GM19397 (cell line): ENCODE data around the gene CAB39L.

ENCODE experiments used
- ATAC-seq: cut with Tn5 transposase; IDR thresholded peaks from one replicate; pipeline ENCODE4 v1.9.1; 2021; ENCODE audit warnings: mild to moderate bottlenecking, moderate library complexity; ENCODE audit not compliant: unreplicated experiment

Gene CAB39L

DNA sequence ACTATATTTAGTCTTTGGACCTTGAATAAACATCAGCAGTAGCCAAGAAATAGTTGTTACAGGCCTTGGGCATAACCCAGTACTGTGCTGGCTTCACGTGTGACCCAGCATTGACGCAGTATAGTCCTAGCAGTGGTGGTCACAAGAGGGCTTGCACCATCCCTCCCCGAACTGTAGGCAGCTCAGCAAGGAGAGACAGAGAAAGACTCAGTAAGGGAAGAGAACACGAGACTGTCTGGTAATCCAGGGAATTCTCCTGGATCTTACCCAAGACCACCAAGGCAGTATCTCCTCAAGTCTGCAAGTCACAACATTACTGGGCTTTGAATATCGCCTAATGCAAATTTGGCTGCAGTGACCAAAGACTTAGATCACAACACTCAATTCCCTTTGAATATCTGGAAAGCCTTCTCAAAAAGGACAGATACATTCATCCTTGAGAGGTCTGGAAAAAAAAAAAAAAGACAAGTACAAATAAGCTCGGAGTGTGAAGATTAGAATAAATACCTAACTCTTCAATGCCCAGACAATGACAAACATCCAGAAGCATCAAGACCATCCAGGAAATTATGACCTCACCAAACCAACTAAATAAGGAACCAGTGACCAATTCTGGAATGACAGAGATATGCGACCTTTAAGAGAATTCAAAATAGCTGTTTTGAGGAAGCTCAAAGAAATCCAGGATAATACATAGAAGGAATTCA, 39.7 kb downstream of the CAB39L start:
- ATAC-seq, result no peak

DNA sequence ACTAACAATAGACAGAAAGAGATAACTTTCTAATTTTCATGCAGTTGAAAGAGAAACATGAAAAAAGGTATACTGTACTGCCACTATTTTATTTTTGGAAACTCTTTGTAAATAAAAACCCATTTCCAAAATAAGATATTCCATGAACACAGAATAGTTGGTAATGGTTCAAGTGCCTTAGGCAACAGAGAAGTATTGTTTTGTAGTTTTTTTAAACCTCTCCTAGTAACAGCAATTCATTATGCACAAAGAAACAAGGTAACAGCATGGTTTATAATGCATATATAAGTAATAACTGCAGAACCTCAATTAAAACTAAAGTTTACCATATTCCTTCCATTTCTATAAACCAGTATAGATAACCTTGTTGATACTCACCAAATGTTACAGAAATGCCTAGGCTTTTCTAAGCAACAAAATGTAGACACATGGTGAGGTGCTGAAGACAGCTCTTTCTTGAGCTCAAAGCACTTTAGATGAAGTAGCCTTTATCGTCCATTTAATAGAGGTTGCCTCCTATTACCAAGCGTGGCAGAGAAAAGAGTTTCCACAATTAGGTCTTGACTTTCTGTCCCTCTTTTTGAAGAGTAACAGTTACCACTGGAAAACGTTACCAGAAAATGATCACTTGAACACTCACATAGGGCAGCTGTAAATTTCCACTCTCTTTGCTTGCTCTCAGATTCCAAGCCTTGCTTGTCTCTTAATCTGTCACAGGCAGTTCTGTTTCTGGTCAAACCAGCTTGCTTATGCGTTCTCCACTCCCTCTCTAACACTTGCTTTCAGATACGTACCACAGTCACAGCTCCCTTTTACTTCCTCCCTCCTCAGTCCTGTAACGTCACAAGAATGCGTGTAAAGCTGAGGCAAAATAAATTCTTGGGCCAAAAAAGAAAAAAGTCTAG, 42.9 kb downstream of the CAB39L start:
- ATAC-seq, result no peak

DNA sequence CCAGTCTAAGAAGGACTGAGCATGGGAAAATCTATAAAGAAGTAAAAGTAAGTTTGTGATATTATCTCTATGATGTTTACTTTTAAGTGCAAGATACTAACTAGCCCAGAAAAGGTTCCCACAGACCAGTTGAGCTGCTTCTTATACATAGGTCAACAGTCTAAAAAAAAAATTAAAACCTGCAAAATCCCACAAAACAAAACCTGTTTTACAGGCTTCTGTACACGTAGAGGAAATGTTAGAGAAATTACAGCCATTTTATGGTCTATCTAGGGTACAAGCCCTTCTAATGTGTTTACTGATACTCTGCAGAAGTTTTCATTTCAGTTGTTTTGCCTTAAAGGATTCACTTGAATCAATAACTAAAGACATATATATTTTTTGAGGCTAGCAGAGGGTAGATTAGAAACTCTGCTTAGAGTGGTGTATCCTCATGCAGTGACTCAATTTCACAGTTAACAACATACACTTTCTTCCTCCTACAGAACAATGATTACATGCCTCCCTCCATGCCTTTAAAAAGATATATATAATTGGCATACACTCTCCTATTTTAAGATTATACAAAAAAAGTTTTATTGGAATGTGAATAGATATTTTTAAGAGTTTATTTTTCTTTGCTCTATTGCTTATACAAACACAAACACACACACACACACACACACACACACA, 43.9 kb downstream of the CAB39L start:
- no peak for ATAC-seq

DNA sequence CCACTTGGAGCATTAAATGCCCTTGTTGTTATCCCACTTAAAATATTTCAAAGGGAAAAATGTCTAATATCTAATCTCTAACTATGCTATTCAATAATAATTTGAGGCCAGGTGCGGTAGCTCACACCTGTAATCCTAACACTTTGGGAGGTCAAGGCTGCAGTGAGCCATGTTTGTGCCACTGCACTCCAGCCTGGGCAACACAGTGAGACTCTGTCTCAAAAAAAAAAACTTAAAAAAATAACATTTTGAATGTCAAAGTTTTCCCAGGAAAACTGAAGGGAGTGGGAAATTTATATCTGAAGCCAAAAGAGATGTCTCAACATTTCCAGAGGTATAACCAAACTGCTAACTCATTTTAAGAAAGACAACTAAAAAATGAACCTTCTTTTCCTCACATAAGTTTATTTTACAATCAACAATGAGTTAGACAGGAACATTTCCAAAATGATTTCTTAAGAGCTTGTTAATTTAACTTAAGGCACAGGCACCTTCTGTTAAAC, 47.9 kb downstream of the CAB39L start:
- no peak for ATAC-seq

DNA sequence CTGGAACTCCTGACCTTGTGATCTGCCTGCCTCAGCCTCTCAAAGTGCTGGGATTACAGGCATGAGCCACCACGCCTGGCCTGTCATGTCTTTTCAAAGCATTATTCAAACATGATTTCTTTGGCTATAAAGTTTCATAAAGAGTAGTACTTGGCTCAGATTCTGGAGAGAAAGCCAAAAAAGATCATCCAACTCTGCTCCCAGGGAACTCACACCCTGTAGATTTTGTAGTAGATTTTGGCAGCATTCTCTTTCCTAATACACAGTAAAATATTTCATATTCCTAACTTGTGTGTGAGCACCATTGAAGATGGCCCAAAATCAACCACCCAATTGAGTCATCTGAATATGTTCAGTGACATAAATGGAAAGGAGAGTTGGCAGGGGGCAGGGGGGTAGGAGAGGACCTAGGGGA, 48.4 kb downstream of the CAB39L start:
- no peak for ATAC-seq

DNA sequence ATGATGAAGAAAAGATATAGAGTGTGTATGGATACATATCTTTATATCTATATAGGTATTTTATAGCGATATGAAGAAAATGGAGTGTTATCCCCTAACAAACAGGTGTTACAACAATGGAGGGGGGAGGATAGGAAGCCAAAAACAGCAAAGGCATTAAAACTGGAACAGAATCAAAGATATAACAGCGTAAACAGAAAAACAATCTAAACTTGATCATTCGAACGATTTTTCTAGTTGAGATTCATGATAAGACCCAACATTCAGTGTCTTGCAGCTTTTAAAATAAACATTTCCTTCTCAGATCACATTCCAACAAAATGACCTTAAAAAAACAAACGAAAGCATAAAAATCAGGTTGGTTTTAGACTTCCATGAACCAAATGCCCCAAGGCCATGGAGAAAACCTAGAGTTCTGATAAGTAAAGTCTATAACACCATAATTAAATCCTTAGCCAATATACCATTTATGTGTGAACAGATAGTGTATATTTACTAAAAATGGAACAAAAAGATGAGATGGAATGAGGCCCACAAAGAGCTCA, 55.7 kb downstream of the CAB39L start:
- ATAC-seq, result no peak

DNA sequence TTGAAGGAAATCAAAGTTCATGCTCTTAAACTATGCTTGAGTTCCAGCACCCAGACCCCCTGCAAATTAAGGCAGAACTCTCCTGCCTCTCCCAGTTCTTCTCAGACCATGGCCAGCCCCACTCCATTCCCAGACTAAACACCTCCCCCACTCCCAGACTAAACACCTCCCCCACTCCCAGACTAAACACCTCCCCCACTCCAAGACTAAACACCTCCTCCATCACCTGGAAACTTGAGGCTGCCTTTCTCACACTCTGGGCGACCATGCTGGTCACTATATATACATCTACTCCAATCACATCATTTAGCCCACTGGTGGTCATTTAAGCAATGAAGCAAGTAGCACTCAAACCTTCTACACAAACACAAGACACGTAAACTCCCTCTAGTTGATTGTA, 57.2 kb downstream of the CAB39L start:
- ATAC-seq, result no peak

DNA sequence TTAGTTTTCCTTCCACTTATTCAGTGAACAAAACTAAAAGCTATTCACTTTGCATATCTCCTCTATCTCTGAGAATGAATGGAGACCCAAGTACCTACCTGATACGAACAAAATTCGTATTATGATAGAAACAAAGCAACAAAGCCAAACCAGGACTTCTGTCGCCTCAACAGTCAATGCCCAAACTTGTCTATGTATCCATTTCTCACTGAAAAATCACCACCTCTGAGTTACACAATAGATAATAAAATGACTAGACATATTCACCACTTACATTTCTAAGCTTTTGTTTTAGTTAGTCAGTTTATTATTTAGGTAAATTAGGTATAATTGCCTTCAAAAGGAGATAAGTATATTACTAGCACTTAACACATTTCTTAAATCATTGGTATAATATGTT, 67.7 kb downstream of the CAB39L start:
- ATAC-seq, result no peak

DNA sequence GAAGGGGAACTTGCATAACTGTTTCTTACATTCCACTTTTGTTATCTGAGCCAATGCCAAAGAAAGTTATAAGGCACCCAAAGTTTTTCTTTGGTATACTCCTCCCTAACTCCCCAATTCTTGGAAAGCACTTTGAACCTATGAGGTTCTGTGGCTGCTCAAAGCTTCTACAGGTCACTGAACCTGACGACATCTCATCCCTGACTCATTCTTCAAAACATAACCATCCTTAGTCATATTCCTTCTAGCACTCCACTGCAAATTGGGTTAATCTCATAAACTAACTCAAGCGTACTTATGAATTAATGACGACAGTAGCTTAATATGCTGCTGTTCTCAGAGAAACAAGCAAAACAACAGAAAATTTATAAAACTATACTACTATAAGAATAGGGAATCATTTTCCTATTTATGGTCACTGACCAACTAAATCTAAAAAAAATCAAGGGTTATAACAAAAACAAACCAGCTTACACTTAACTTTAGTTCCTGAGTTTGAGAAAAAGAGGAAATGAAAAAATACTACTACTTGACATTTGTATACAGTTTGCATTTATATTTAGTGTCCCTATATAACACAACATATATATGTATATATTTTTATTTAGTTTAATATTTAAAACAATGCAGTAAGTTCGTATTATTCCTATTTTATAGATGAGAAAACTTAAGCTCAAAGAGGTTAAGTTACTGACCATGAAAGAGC, 69.1 kb downstream of the CAB39L start:
- ATAC-seq, result no peak

DNA sequence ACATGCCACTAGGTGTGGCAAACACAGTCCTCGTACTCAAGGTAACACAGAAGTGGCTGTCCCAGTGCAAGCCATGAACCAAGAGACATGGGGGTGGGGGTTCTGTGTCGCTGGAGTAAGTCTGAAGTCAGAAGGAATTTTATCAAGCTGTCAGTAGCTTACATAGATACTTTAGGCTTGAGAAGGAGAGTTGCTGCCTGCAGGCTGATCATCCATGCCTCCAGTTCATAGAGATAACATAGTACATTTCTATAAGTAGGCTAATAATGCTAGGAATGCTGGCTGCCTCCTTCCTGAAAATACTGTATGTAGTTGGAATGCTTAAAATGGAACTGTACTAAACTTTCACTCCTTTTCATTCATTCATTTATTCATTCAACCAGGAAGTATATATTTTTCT, 70.1 kb downstream of the CAB39L start:
- no peak for ATAC-seq

DNA sequence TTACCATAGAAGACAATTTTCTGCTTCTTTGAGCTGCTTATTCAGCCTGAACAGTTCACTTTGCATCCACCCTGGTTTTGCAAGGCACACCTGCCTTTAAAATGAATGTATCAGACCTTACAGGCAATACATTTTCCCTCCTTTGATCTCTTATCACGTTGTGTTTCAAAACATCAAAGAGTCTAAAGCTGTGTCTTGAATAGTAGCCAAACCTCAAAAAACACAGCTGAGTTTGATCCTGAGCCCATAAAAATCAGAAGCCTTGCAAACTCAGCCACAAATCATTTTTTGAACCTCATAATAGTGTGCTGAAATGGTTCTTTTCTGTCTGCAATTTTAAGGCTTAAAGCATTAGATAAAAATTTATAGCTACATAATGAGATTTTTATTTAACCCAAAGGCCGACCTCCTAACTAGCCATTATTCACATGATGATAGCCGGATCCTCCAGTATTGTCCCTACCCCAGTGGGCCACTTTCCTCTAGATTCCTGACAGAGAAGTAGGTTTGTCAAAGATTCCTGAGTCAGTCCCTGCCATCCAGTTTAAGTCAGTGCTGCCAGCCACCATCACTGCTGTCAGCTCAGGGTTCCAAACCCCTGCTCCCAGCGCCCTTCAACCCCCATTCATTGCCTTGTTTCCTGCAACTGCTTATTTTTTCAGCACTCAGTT, 71.8 kb downstream of the CAB39L start:
- no peak for ATAC-seq

DNA sequence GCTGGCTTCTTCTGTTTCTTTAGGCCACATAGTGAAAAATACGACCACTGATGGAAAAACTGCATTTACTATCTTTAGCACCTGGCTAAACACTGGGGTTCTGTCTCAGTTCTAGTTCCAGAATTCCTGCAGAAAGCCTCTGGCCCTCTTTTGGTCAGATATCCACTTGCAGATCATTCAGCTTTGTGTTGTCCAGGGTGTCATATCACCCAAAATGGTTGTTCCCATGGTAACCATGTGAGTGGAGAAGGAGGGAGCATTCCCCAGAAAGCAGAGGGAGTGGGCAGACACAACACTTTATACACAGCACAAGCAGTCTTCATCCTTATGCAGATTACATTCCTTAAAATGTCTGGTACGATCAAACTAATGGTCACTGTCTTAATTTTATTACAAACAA, 73.5 kb downstream of the CAB39L start:
- ATAC-seq, result no peak

DNA sequence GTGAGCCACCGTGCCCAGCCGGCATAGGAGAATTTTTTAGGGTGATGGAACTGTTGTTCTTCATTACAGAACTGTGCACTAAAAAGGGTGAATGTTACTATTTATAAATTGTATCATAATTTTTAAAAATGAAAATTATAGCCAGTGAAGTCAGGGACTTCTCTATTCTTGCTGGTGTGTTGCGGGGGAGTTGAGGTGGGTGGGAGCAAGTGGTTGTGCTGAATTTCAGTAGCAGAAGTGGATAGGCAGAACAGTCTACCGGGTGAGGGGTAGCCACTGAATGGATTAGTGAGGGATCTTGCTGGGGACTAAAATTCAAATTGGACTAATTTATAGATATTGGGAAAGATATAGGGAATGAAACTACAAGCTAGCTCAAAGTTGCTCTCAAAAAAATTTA, 74.0 kb downstream of the CAB39L start:
- ATAC-seq, result no peak

DNA sequence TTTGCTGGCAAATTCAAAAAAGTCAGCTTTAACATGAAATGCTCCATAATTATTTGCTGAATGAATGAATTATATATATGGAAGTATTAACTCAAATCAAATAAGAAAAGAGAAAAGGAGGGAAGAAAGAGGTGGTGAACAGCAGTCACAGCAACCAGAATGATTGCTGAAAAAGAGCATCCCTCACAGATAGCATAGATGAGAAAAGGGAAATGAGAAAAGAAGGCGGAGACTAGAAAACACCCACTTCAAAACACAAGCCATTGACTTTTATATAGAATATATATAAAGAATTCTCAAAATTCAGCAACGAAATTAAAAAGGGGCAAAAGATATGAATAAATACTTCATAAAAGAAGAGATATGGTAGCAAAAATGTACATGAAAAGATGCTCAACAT, 75.2 kb downstream of the CAB39L start:
- ATAC-seq, result no peak

DNA sequence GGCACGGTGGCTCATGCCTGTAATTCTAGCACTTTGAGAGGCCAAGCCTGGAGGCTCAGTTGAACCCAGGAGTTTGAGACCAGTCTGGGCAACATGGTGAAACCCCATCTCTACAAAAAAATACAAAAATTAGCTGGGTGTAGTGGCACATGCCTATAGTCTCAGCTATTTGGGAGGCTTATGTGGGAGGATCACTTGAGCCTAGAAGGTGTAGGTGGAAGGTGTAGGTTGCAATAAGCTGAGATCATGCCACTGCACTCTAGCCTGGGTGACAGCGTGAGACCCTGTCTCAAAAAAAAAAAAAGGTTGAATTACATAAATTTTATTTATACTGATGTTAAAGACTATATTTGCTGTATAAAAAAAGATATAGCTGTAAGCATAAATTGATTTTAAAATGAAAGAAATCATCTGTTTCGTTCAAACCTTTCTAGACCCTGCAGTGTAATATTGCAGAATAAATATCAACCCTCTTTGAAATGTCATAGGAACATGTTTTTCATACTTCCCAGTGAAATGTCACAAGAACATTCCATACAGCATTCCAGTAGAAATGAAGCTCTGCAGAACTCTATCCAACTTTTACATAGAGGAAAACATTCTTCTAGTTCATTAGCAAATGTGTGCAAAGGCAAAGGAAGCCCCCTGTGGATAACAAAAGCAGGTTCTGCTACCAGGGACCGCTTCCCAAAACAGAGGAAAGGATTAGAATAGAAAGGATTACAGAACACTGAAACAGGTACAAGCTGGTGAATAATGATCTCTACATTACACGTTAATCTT, 76.0 kb downstream of the CAB39L start:
- no peak for ATAC-seq

DNA sequence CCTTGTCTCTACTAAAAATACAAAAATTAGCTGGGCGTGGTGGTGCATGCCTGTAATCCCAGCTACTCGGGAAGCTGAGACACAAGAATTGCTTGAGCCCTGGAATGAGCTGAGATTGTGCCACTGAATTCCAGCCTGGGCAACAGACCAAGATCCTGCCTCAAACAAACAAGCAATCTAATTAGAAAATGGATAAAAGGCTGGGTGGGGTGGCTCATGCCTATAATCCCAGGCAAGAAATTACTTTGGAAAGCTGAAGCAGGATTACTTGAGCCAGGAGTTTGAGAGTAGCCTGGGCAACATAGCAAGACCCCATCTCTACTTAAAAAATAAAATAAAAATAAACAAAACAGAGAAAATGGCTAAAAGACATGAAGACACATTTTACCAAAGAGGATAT, 77.0 kb downstream of the CAB39L start:
- no peak for ATAC-seq

DNA sequence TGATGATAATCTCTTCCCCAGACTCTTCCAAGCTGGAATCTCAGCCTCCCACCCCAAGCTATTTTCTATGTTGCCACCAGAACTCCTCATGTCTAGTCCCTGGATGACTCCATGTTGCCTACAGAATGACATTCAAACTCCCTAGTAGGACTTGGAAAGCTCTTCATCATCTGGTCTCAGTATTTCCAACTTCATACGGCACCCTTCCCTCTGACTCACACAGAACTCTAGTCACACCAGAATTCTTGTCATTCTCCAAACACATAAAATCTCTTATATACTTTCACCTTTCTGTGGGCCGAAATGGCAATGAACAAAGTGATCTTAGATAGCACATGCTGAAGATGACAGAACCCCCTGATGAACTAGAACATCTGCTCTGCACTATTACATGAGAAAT, 86.2 kb downstream of the CAB39L start:
- ATAC-seq, result no peak

DNA sequence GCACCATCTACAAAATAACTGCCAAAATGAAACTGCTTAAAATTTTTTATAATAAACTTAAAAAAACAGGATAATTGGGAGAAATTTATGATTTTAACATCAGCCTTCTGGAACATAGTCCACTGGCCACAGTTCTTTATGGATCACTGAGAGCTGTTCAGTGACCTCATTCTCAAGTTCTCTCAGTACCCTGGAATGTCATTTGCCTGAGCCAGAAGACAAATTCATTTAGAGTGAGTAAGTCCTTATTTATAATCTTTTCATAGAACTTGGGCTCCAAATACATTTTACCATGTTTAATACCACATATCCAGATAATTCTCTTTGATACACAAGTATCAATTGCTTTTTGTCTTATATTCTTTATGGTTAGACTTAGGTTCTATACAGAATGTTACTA, 87.6 kb downstream of the CAB39L start:
- no peak for ATAC-seq

DNA sequence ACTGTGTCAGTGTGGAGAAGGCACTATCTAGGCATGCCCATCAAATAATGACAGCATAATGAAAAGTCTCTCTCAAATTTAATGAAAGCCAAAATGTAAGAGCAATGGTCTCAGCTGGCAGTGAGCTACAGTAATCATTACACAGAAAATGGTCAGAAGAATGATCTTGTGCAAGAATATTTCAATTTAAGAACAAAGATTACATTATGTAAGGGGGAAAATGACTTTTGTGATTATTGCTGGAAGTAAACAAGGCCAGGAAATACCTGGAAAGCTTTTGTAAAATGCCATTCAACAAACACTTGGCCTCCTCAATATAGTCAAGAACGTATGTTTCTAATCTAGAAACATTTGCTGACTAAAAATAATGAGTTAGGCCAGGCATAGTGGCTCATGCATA, 89.1 kb downstream of the CAB39L start:
- ATAC-seq, result no peak
